GM18505 (cell line): ENCODE results near the gene GPR151.

Source experiments
- ATAC-seq: cut with Tn5 transposase; IDR thresholded peaks from one replicate; pipeline ENCODE4 v1.9.1; 2021; ENCODE audit not compliant: unreplicated experiment
- POLR2A ChIP-seq: IDR thresholded peaks from 4 replicates; pipeline ENCODE4 v1.6.1; 2011; ENCODE audit warnings: borderline replicate concordance; ENCODE audit not compliant: insufficient read depth, insufficient read length; ENCODE audit errors: extremely low read depth

The GPR151 gene

GRCh38 chr5:146510559-146511125, 5.3 kb downstream of the GPR151 start:
- no peak for TF ChIP-seq POLR2A
- no peak for ATAC-seq

GRCh38 chr5:146507428-146507827, 8.6 kb downstream of the GPR151 start:
- TF ChIP-seq POLR2A, result no peak
- ATAC-seq, result no peak

- ATAC-seq, result no peak
- no peak for TF ChIP-seq POLR2A
Measured at GRCh38 chr5:146499680-146500079, 16.3 kb downstream of the GPR151 start.

GRCh38 chr5:146494656-146495055, 21.3 kb downstream of the GPR151 start:
- no peak for ATAC-seq
- TF ChIP-seq POLR2A, result no peak

- no peak for ATAC-seq
- TF ChIP-seq POLR2A, result no peak
Measured at GRCh38 chr5:146490089-146490843, 25.7 kb downstream of the GPR151 start.

- ATAC-seq, result no peak
- no peak for TF ChIP-seq POLR2A
Measured at GRCh38 chr5:146484714-146485391, 31.1 kb downstream of the GPR151 start.

- no peak for TF ChIP-seq POLR2A
- no peak for ATAC-seq
Measured at GRCh38 chr5:146482775-146483174, 33.2 kb downstream of the GPR151 start.

- no peak for ATAC-seq
- TF ChIP-seq POLR2A, result no peak
Measured at GRCh38 chr5:146475906-146476305, 40.1 kb downstream of the GPR151 start.

- ATAC-seq, result no peak
- TF ChIP-seq POLR2A, result no peak
Measured at GRCh38 chr5:146475190-146475780, 40.7 kb downstream of the GPR151 start.

- no peak for ATAC-seq
Measured at GRCh38 chr5:146474065-146474464, 41.9 kb downstream of the GPR151 start.

GRCh38 chr5:146467760-146468159, 48.2 kb downstream of the GPR151 start:
- TF ChIP-seq POLR2A, result no peak
- no peak for ATAC-seq

More at GRCh38 chr5:146474065-146474464, 41.9 kb downstream of the GPR151 start:
- TF ChIP-seq POLR2A, result no peak

GRCh38 chr5:146466521-146467349, 49.3 kb downstream of the GPR151 start:
- no peak for ATAC-seq
- no peak for TF ChIP-seq POLR2A

- ATAC-seq, result no peak
- no peak for TF ChIP-seq POLR2A
Measured at GRCh38 chr5:146463446-146463845, 52.5 kb downstream of the GPR151 start.
